ENCODE data around the gene SNAP23. TPM values are rescaled to one million over a fixed set of nuclear protein-coding genes. Genes with fewer than 3 reads are reported as not detected.

SNAP23 gene
- total and polyA plus RNA-seq, 2 experiments from 2014 or later: 58.8 to 88.1 TPM

DNA sequence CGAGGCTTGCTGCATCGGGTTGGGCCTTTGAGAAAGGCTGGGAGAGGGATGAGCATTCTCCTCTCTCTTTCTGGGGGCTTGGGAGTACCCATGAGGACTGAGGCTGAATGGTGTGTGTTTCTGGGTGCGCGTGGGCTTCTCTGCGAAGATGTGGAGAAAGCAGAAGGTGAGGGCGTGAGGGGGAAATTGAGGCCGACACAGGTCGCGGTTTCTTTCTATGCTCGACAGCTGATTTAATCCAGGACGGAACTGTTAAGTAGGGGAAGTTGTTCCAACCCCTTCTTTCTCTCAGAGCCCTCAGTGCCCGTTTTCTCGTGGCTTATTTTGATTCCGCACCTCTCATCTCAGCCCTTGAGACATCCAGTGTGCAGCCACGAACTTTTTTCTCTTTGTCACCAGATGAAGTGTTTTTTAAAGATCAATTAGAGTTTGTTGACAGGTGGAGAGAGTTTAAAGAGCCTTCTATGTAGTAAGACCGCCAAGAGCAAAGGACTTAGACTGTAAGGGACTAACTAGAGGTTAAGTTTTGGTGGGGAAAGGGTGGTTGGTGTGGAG, 80.7 kb downstream of the SNAP23 start:
- H3K27ac Mint-ChIP-seq: no peak overlapping the region
- H3K4me3 Mint-ChIP-seq: peak overlapping the region; percentile 94
- Histone ChIP-seq H3K27me3 (ENCODE audit: insufficient read depth) (peaks cover 48% of the 10 kb centered on the region), H3K4me3 (peak overlapping the region; percentile 78), H3K9me2 (ENCODE audit: insufficient read depth) (no peaks in the 10 kb centered on the region), H3K27ac (ENCODE audit: low read depth) (no peak overlapping the region), H4K20me1 (replicated peaks; ENCODE audit: insufficient read depth) (peaks cover 20% of the 10 kb centered on the region; the same call in 1 of the 2 replicates), H3F3A (replicated peaks; ENCODE audit: low read depth) (peaks cover 8% of the 10 kb centered on the region; the same call in 1 of the 2 replicates), H3K36me3 (ENCODE audit: insufficient read depth) (no peaks in the 10 kb centered on the region), H3K4me2 (peak overlapping the region; percentile 92), H3K79me2 (replicated peaks; ENCODE audit: insufficient read depth) (peaks cover 8% of the 10 kb centered on the region), H2AFZ (peak overlapping the region; percentile 94), H3K4me1 (ENCODE audit: insufficient read depth) (peaks cover 8% of the 10 kb centered on the region; the same call in 1 of the 2 replicates)
- peaks cover 13% of the 10 kb centered on the region for H3K4me1 Mint-ChIP-seq
- no peak for ATAC-seq
- no peak for DNase-seq (ENCODE audit: low spot score)
- no peaks in the 10 kb centered on the region for H3K9me3 Mint-ChIP-seq
- H3K27me3 Mint-ChIP-seq (ENCODE audit: insufficient read depth, low read depth, poor library complexity): peaks cover 37% of the 10 kb centered on the region
- TF ChIP-seq CREB1 (CRISPR knock-in tag; IDR thresholded peaks at IDR 0.05; ENCODE audit: low read depth) (no peak), EZH2 (IDR thresholded peaks at IDR 0.05; ENCODE audit: low read depth, unreplicated experiment) (peak; percentile 39)
- no peaks in the 10 kb centered on the region for H3K36me3 Mint-ChIP-seq (ENCODE audit: low read depth)

DNA sequence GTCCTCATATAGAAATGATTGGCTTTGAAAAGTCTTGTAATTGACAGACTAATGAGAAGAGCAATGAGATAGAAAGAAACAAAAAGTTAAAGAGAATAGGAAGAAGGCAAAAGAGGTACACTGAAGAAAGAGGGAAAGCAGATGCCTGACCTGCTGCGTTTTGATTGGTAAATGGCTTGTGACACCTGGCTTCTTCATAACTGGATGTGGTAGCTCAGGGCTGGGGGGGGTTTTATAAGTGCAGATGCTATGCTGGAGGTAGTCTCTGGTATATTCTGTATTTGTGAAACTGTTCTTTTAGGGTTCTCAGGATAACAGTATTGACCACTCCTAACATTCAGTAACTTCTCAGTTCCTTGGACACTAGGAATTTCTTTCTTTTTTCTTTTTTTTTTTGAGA, 81.3 kb downstream of the SNAP23 start:
- H3K27ac Mint-ChIP-seq: no peak overlapping the region
- no peak for ATAC-seq

DNA sequence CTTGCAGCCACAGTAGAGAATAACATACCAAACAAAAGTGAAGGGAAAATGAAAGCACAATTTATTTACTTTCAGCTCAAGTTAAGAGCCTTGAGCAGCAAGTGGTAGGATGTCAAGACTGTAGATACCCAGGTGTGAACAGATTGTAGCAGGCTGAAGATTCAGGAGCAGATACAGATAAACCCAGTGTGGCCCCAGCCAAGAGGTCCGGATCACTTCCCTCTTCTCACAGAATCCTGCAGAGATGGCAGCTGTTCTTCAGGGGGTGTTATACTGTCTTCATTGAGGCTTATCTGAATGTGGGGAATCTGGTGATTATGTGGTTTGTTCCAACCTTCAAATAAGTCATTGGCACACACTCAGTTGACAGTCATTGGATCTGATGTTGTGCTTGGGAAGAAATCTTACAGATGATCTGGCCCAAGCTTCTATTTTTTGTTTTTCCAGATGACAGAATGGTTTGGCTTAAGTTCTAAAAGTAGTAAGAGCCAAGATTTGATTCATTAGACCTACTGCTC, 82.1 kb downstream of the SNAP23 start:
- H3K4me3 ChIP-seq: no peak overlapping the region
- no peak overlapping the region for H3K4me3 Mint-ChIP-seq
- DNase-seq (ENCODE audit: low spot score) (no peak), ATAC-seq (no peak)
- H3K9me2 ChIP-seq (ENCODE audit: insufficient read depth): no peaks in the 10 kb centered on the region
- H2AFZ ChIP-seq: no peak overlapping the region
- no peak overlapping the region for H3K27ac Mint-ChIP-seq
- H3K4me1 Mint-ChIP-seq: peaks cover 19% of the 10 kb centered on the region
- no peaks in the 10 kb centered on the region for H3K36me3 ChIP-seq (ENCODE audit: insufficient read depth)
- H3K27me3 ChIP-seq (ENCODE audit: insufficient read depth): peaks cover 59% of the 10 kb centered on the region
- no peaks in the 10 kb centered on the region for H3K9me3 Mint-ChIP-seq
- TF ChIP-seq CREB1 (CRISPR knock-in tag; IDR thresholded peaks at IDR 0.05; ENCODE audit: low read depth) (no peak), STAT1 (IDR thresholded peaks at IDR 0.05; ENCODE audit: unreplicated experiment) (no peak), REST (IDR thresholded peaks at IDR 0.05; ENCODE audit: unreplicated experiment) (no peak), ZNF331 (CRISPR knock-in tag; IDR thresholded peaks at IDR 0.05; ENCODE audit: low read depth) (no peak), NANOG (IDR thresholded peaks at IDR 0.05; ENCODE audit: borderline replicate concordance) (no peak), CTCF (conservative IDR thresholded peaks at IDR 0.05; ENCODE audit: low read depth in 2 of 2) (no peak), JUNB (IDR thresholded peaks at IDR 0.05; ENCODE audit: unreplicated experiment) (no peak)
- no peak overlapping the region for H3K27ac ChIP-seq (ENCODE audit: low read depth)
- H3F3A ChIP-seq (replicated peaks; ENCODE audit: low read depth): peaks cover 8% of the 10 kb centered on the region
- no peaks in the 10 kb centered on the region for H3K36me3 Mint-ChIP-seq (ENCODE audit: low read depth)
- H3K27me3 Mint-ChIP-seq (ENCODE audit: insufficient read depth, low read depth, poor library complexity): peaks cover 39% of the 10 kb centered on the region
- peaks cover 8% of the 10 kb centered on the region for H3K79me2 ChIP-seq (replicated peaks; ENCODE audit: insufficient read depth)
- peaks cover 20% of the 10 kb centered on the region; the same call in 1 of the 2 replicates for H4K20me1 ChIP-seq (replicated peaks; ENCODE audit: insufficient read depth)
- no peak overlapping the region for H3K4me2 ChIP-seq
- H3K4me1 ChIP-seq (ENCODE audit: insufficient read depth): peaks cover 11% of the 10 kb centered on the region

More for the DNA sequence above, 81.3 kb downstream of the SNAP23 start:
- Histone ChIP-seq H4K20me1 (replicated peaks; ENCODE audit: insufficient read depth) (peaks cover 20% of the 10 kb centered on the region; the same call in 1 of the 2 replicates), H3K36me3 (ENCODE audit: insufficient read depth) (no peaks in the 10 kb centered on the region), H3K4me2 (peak overlapping the region; percentile 92; the same call in 1 of the 2 replicates), H3K4me3 (peak overlapping the region; percentile 78), H3F3A (replicated peaks; ENCODE audit: low read depth) (peaks cover 8% of the 10 kb centered on the region; the same call in 1 of the 2 replicates), H3K9me2 (ENCODE audit: insufficient read depth) (no peaks in the 10 kb centered on the region), H3K4me1 (ENCODE audit: insufficient read depth) (peaks cover 8% of the 10 kb centered on the region; the same call in 1 of the 2 replicates), H3K27ac (ENCODE audit: low read depth) (no peak overlapping the region), H3K27me3 (ENCODE audit: insufficient read depth) (peaks cover 51% of the 10 kb centered on the region), H2AFZ (no peak overlapping the region), H3K79me2 (replicated peaks; ENCODE audit: insufficient read depth) (peaks cover 8% of the 10 kb centered on the region)
- Mint-ChIP-seq H3K4me1 (peaks cover 14% of the 10 kb centered on the region), H3K36me3 (ENCODE audit: low read depth) (no peaks in the 10 kb centered on the region), H3K4me3 (peak overlapping the region; percentile 94), H3K27me3 (ENCODE audit: insufficient read depth, low read depth, poor library complexity) (peaks cover 39% of the 10 kb centered on the region), H3K9me3 (no peaks in the 10 kb centered on the region)
- TF ChIP-seq POLR2AphosphoS5 (IDR thresholded peaks at IDR 0.05; ENCODE audit: low read depth) (no peak), STAT1 (IDR thresholded peaks at IDR 0.05; ENCODE audit: unreplicated experiment) (no peak)
- DNase-seq (ENCODE audit: low spot score): no peak

Measured in GM23338 (cell line).